ENCODE measurements around the gene COX20.

Gene COX20

DNA sequence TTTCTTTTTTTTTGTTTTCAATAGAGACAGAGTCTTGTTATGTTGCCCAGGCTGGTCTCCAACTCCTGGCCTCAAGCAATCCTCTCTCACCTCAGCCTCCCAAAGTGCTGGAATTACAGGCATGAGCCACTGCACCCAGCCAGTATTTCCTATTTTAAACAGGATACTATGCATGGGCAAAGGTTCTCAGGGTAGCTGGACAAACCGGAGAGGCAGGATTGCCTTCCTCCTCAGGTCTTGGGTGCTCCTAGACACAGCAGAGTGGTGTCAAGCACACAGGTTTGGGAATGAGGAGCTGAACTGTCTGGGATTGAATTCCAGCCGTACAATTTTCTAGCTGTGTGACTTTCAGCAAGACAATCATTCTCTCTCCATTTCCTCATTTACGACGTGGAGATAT, 51.8 kb downstream of the COX20 start:
- Histone ChIP-seq H3K9ac (ENCODE audit: low read length) (no peak overlapping the region), H3K4me3 (ENCODE audit: insufficient read depth, low read length, poor library complexity, severe bottlenecking) (no peak overlapping the region), H3K4me2 (ENCODE audit: low read depth, low read length, poor library complexity, severe bottlenecking) (no peak overlapping the region), H3K27ac (ENCODE audit: low read depth, low read length) (no peak overlapping the region), H3K9me2 (replicated peaks; ENCODE audit: insufficient read depth, low read length) (no peaks in the 10 kb centered on the region), H2AFZ (ENCODE audit: low read depth, low read length, severe bottlenecking) (no peak overlapping the region), H3K79me2 (ENCODE audit: insufficient read depth, low read length) (no peaks in the 10 kb centered on the region), H4K20me1 (ENCODE audit: low read depth, low read length) (no peaks in the 10 kb centered on the region), H3F3A (ENCODE audit: insufficient read depth) (no peaks in the 10 kb centered on the region), H3K36me3 (ENCODE audit: low read length) (no peaks in the 10 kb centered on the region), H3K27me3 (ENCODE audit: low read length) (no peaks in the 10 kb centered on the region), H3K9me3 (ENCODE audit: insufficient read depth, low read length) (no peaks in the 10 kb centered on the region)
- TF ChIP-seq, protein P1, sequence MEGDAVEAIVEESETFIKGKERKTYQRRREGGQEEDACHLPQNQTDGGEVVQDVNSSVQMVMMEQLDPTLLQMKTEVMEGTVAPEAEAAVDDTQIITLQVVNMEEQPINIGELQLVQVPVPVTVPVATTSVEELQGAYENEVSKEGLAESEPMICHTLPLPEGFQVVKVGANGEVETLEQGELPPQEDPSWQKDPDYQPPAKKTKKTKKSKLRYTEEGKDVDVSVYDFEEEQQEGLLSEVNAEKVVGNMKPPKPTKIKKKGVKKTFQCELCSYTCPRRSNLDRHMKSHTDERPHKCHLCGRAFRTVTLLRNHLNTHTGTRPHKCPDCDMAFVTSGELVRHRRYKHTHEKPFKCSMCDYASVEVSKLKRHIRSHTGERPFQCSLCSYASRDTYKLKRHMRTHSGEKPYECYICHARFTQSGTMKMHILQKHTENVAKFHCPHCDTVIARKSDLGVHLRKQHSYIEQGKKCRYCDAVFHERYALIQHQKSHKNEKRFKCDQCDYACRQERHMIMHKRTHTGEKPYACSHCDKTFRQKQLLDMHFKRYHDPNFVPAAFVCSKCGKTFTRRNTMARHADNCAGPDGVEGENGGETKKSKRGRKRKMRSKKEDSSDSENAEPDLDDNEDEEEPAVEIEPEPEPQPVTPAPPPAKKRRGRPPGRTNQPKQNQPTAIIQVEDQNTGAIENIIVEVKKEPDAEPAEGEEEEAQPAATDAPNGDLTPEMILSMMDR (IDR thresholded peaks at IDR 0.05; ENCODE audit: insufficient read depth, low read length, poor library complexity, severe bottlenecking), result no peak
- no peak for TF ChIP-seq EZH2phosphoT487 (conservative IDR thresholded peaks at IDR 0.05; ENCODE audit: low read length)

DNA sequence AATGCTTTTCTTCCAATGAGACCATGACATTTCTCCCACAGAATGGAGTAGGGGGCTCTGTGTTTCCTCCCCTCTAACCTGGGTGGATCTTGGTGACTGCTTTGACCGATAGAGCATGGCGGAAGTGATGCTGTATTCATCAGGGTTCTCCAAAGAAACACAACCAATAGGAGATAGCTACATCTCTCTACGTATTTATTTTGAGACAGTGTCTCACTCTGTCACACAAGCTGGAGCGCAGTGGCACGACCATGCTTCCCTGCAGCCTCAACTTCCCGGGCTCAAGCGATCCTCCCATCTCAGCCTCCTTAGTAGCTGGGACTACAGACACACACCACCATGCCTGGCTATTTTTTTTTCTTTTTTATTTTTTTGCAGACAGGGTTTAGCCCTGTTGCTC, 58.4 kb downstream of the COX20 start:
- TF ChIP-seq EZH2phosphoT487 (conservative IDR thresholded peaks at IDR 0.05; ENCODE audit: low read length), result no peak
- TF ChIP-seq, protein P1 (IDR thresholded peaks at IDR 0.05; ENCODE audit: insufficient read depth, low read length, poor library complexity, severe bottlenecking), result no peak
- Histone ChIP-seq H3K36me3 (ENCODE audit: low read length) (no peaks in the 10 kb centered on the region), H3K4me2 (ENCODE audit: low read depth, low read length, poor library complexity, severe bottlenecking) (no peak overlapping the region), H3K27ac (ENCODE audit: low read depth, low read length) (no peak overlapping the region), H3K9me3 (ENCODE audit: insufficient read depth, low read length) (no peaks in the 10 kb centered on the region), H3K4me3 (ENCODE audit: insufficient read depth, low read length, poor library complexity, severe bottlenecking) (no peak overlapping the region), H3K79me2 (ENCODE audit: insufficient read depth, low read length) (no peaks in the 10 kb centered on the region), H3K9ac (ENCODE audit: low read length) (no peak overlapping the region), H3K27me3 (ENCODE audit: low read length) (no peaks in the 10 kb centered on the region), H3F3A (ENCODE audit: insufficient read depth) (no peaks in the 10 kb centered on the region), H3K9me2 (replicated peaks; ENCODE audit: insufficient read depth, low read length) (no peaks in the 10 kb centered on the region), H2AFZ (ENCODE audit: low read depth, low read length, severe bottlenecking) (no peak overlapping the region), H4K20me1 (ENCODE audit: low read depth, low read length) (no peaks in the 10 kb centered on the region)

Measured in SU-DHL-6 (cell line).